Caco-2 (cell line): ENCODE measurements around the gene ACSL1. TPM values are rescaled to one million over a fixed set of nuclear protein-coding genes. Genes with fewer than 3 reads are reported as not detected.

ENCODE experiments used
- BruUV-seq: library from RNA; stranded (reverse); fragments of 400-500 nt; replicated peaks from 2 replicates; lab custom pipeline; 2021; lab: Mats Ljungman, UMichigan
- CTCF ChIA-PET: fragments of 300-600 bp; sonication (Branson Sonifier 250); formaldehyde crosslinking; loops from one replicate; lab custom pipeline; 2022; ENCODE audit warnings: antibody characterized with exemption; lab: Charles Lee
- POLR2A ChIA-PET: fragments of 300-600 bp; sonication (Branson Sonifier 250); formaldehyde crosslinking; loops from one replicate; lab custom pipeline; 2022; ENCODE audit warnings: antibody characterized with exemption; lab: Charles Lee
- DNase-seq, 2 experiments: peaks; one replicate each; pipeline versions ENCODE4 v3.0.0 to v3.0.0-alpha.2; 2020 to 2022
- H3K27me3 ChIP-seq: replicated peaks from 2 replicates; pipeline ENCODE4 v1.6.0; 2011; ENCODE audit warnings: low read length; ENCODE audit not compliant: control insufficient read depth, insufficient read depth
- H3K36me3 ChIP-seq: 2 replicates; pipeline ENCODE4 v1.5.1; 2011; ENCODE audit warnings: low read length; ENCODE audit not compliant: control insufficient read depth, insufficient read depth
- H3K4me1 ChIP-seq: fragments of 250-450 bp; sonication (Bioruptor Pico); 2 replicates; pipeline ENCODE4 v1.5.1; 2020; ENCODE audit warnings: mild to moderate bottlenecking
- H3K4me3 ChIP-seq: 2 replicates; pipeline ENCODE4 v1.5.1; 2011; ENCODE audit warnings: low read depth, mild to moderate bottlenecking, control low read depth, low read length
- H3K9me3 ChIP-seq: fragments of 250-450 bp; sonication (Bioruptor Pico); 2 replicates; pipeline ENCODE4 v1.5.1; 2020; ENCODE audit warnings: mild to moderate bottlenecking, moderate library complexity
- H3K27ac Mint-ChIP-seq: one replicate; pipeline ENCODE4 v1.8.0; 2022; ENCODE audit warnings: mixed read lengths; ENCODE audit not compliant: unreplicated experiment
- H3K27me3 Mint-ChIP-seq: one replicate; pipeline ENCODE4 v1.8.0; 2022; ENCODE audit warnings: mixed read lengths; ENCODE audit not compliant: insufficient read depth, unreplicated experiment
- H3K36me3 Mint-ChIP-seq: one replicate; pipeline ENCODE4 v1.8.0; 2022; ENCODE audit warnings: mild to moderate bottlenecking, mixed read lengths; ENCODE audit not compliant: insufficient read depth, unreplicated experiment
- H3K4me1 Mint-ChIP-seq: one replicate; pipeline ENCODE4 v1.8.0; 2022; ENCODE audit warnings: low read depth, mixed read lengths; ENCODE audit not compliant: unreplicated experiment
- H3K4me3 Mint-ChIP-seq: one replicate; pipeline ENCODE4 v1.8.0; 2022; ENCODE audit warnings: mild to moderate bottlenecking, moderate library complexity, mixed read lengths; ENCODE audit not compliant: unreplicated experiment
- H3K9me3 Mint-ChIP-seq: one replicate; pipeline ENCODE4 v1.8.0; 2022; ENCODE audit warnings: mixed read lengths; ENCODE audit not compliant: unreplicated experiment
- CTCF ChIP-seq, 2 experiments: fragments of 200-600 bp in 1 of 2; IDR thresholded peaks; 1 replicate in 1 of 2; 2 replicates in 1 of 2; pipeline versions ENCODE4 v1.5.1 to v1.8.0; 2011 to 2022; ENCODE audit warnings: antibody characterized with exemption in 1 of 2, control low read depth in 1 of 2, inconsistent platforms in 1 of 2, low read depth in 1 of 2, low read length in 1 of 2, mild to moderate bottlenecking in 1 of 2, moderate library complexity in 1 of 2; ENCODE audit not compliant: insufficient read depth in 1 of 2, severe bottlenecking in 1 of 2, unreplicated experiment in 1 of 2
- intact Hi-C: fragments of 100-400 bp; cut with micrococcal nuclease; formaldehyde crosslinking; loops from one replicate; pipeline ENCODE4 v1.10.0; 2022; ENCODE audit not compliant: unreplicated experiment
- total RNA-seq: library from RNA; stranded (reverse); gene quantifications from 2 replicates; pipeline ENCODE4 v1.2.3, GENCODE V29; 2022

Gene ACSL1
- total RNA-seq, 1 experiment from 2014 or later = 100 TPM

DNA sequence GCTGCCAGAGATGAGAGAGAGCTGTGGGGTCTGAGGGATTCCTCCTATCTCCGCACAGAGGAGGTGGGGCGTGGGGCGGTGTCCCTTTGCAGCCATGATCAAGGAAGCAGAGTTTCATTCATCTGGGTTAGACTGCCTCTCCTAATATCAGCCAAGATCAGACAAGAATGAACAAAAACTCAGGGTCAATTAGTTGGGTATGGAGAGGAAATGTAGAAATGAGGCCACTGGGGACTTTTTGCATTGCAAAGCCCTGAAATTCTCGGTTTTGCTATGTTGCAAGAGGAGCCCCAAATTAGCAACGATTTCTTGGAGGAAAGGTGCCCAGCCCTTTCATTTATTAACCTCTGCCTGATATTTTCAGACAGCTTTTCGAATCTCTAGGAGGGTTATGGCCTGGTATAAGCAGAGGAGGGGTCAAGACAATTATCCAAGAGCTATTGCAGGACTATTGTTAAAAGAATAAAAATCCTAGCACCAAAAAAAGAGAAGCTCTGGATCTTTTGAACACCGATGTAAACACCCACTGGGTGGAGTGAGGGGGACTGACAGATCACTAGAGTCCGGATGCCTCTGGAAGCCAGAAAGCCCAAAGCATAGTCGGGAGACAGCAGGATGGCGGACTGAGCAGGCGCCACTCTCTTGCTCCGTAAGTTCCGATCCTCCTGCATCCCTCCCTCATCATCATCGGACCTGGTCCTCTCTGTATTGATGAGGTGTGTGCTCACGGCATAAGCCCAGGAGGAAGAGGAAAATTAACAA is 34.4 kb upstream of the ACSL1 start:
- no peaks in the 10 kb centered on the region for H3K4me1 ChIP-seq
- H3K27me3 ChIP-seq = no peaks in the 10 kb centered on the region
- BruUV-seq = no TSS peak
- intact Hi-C loops = no loop called here
- ChIA-PET POLR2A (no interaction called here), CTCF (interaction anchor here (0.5 kb wide), 1 partner anchor 16 kb away, joined by 7 read pairs; no protein-coding TSS in a partner anchor)
- no peak for TF ChIP-seq CTCF (IDR thresholded peaks at IDR 0.05; ENCODE audit: insufficient read depth in 1 of 2, low read depth in 1 of 2, low read length in 1 of 2, severe bottlenecking in 1 of 2, unreplicated experiment in 1 of 2)
- Mint-ChIP-seq H3K4me3 (no peak overlapping the region), H3K27ac (no peak overlapping the region), H3K27me3 (no peaks in the 10 kb centered on the region), H3K36me3 (no peaks in the 10 kb centered on the region), H3K9me3 (no peaks in the 10 kb centered on the region), H3K4me1 (no peaks in the 10 kb centered on the region)
- no peak overlapping the region for H3K4me3 ChIP-seq
- H3K9me3 ChIP-seq = no peaks in the 10 kb centered on the region
- no peak for DNase-seq
- no peaks in the 10 kb centered on the region for H3K36me3 ChIP-seq

- Histone ChIP-seq H3K27me3 (no peaks in the 10 kb centered on the region), H3K9me3 (no peaks in the 10 kb centered on the region), H3K36me3 (no peaks in the 10 kb centered on the region), H3K4me3 (no peak overlapping the region), H3K4me1 (no peaks in the 10 kb centered on the region)
- Mint-ChIP-seq H3K4me1 (no peaks in the 10 kb centered on the region), H3K9me3 (no peaks in the 10 kb centered on the region), H3K4me3 (no peak overlapping the region), H3K36me3 (no peaks in the 10 kb centered on the region), H3K27me3 (no peaks in the 10 kb centered on the region), H3K27ac (no peak overlapping the region)
- TF ChIP-seq CTCF (IDR thresholded peaks at IDR 0.05; ENCODE audit: insufficient read depth in 1 of 2, low read depth in 1 of 2, low read length in 1 of 2, severe bottlenecking in 1 of 2, unreplicated experiment in 1 of 2) = no peak
- ChIA-PET POLR2A (no interaction called here), CTCF (no interaction called here)
- no TSS peak for BruUV-seq
- DNase-seq = no peak
- intact Hi-C loops = no loop called here
These were observed 31.8 kb upstream of the ACSL1 start for GRCh38 chr4:184857441-184858121.

- DNase-seq = no peak
- no peak for TF ChIP-seq CTCF (IDR thresholded peaks at IDR 0.05; ENCODE audit: insufficient read depth in 1 of 2, low read depth in 1 of 2, low read length in 1 of 2, severe bottlenecking in 1 of 2, unreplicated experiment in 1 of 2)
- Mint-ChIP-seq H3K27me3 (no peaks in the 10 kb centered on the region), H3K4me1 (no peaks in the 10 kb centered on the region), H3K4me3 (no peak overlapping the region), H3K36me3 (no peaks in the 10 kb centered on the region), H3K27ac (no peak overlapping the region), H3K9me3 (no peaks in the 10 kb centered on the region)
- Histone ChIP-seq H3K9me3 (no peaks in the 10 kb centered on the region), H3K36me3 (no peaks in the 10 kb centered on the region), H3K4me3 (no peak overlapping the region), H3K4me1 (no peaks in the 10 kb centered on the region), H3K27me3 (no peaks in the 10 kb centered on the region)
- intact Hi-C loops = no loop called here
- BruUV-seq = no TSS peak
- ChIA-PET CTCF (interaction anchor here (0.6 kb wide), 1 partner anchor 20 kb away, joined by 4 read pairs; no protein-coding TSS in a partner anchor), POLR2A (no interaction called here)
These were observed 30.5 kb upstream of the ACSL1 start for GRCh38 chr4:184856277-184856609.
